GM12874 (cell line): ENCODE measurements around the gene NFIX.

Source experiments
- CTCF ChIP-seq: IDR thresholded peaks from 2 replicates; pipeline ENCODE4 v1.5.1; 2011; ENCODE audit warnings: low read depth, mild to moderate bottlenecking, control low read depth, low read length, moderate library complexity; ENCODE audit not compliant: insufficient read depth

The NFIX gene

GRCh38 chr19:13070425-13071140 is 75.3 kb downstream of the NFIX start:
- no peak for TF ChIP-seq CTCF

- no peak for TF ChIP-seq CTCF
Observed at GRCh38 chr19:13071444-13072187, 76.3 kb downstream of the NFIX start.

- TF ChIP-seq CTCF, result no peak
Observed at GRCh38 chr19:13072188-13072908, 77.1 kb downstream of the NFIX start.

- no peak for TF ChIP-seq CTCF
Observed at GRCh38 chr19:13073263-13073662, 78.0 kb downstream of the NFIX start.

GRCh38 chr19:13074378-13074777 is 79.1 kb downstream of the NFIX start:
- TF ChIP-seq CTCF, result no peak

- TF ChIP-seq CTCF, result no peak
Observed at GRCh38 chr19:13076320-13076719, 81.0 kb downstream of the NFIX start.

GRCh38 chr19:13076787-13077186 is 81.5 kb downstream of the NFIX start:
- no peak for TF ChIP-seq CTCF
